MCF 10A (cell line): Measurements from ENCODE around the gene TCF12. TPM values are rescaled to one million over a fixed set of nuclear protein-coding genes. Genes with fewer than 3 reads are reported as not detected.

Source experiments
- BruUV-seq: library from RNA; stranded (reverse); fragments of 400-500 nt; replicated peaks from 2 replicates; lab custom pipeline; 2021; lab: Mats Ljungman, UMichigan
- CTCF ChIA-PET: fragments of 300-600 bp; sonication (Branson Sonifier 250); formaldehyde crosslinking; extraction: SDS; loops from one replicate; lab custom pipeline; 2021; ENCODE audit warnings: antibody characterized with exemption, inconsistent platforms; lab: Yijun Ruan, JAX
- POLR2A ChIA-PET: fragments of 300-600, 350-650 bp; sonication (Branson Sonifier 250); formaldehyde crosslinking; extraction: SDS; loops from one replicate; lab custom pipeline; 2020; ENCODE audit warnings: antibody characterized with exemption, inconsistent platforms; lab: Yijun Ruan, JAX
- DNase-seq: peaks from one replicate; pipeline ENCODE4 v3.0.0-alpha.2; 2018; ENCODE audit not compliant: unreplicated experiment
- H3K27ac Mint-ChIP-seq: one replicate; pipeline ENCODE4 v1.8.0; 2022; ENCODE audit warnings: mild to moderate bottlenecking, low read depth, mixed read lengths; ENCODE audit not compliant: unreplicated experiment
- H3K27me3 Mint-ChIP-seq: one replicate; pipeline ENCODE4 v1.8.0; 2022; ENCODE audit warnings: mixed read lengths; ENCODE audit not compliant: insufficient read depth, unreplicated experiment
- H3K36me3 Mint-ChIP-seq: one replicate; pipeline ENCODE4 v1.8.0; 2022; ENCODE audit warnings: mild to moderate bottlenecking, moderate library complexity, mixed read lengths; ENCODE audit not compliant: insufficient read depth, unreplicated experiment
- H3K4me1 Mint-ChIP-seq: one replicate; pipeline ENCODE4 v1.8.0; 2022; ENCODE audit warnings: mixed read lengths; ENCODE audit not compliant: insufficient read depth, unreplicated experiment
- H3K4me3 Mint-ChIP-seq: one replicate; pipeline ENCODE4 v1.8.0; 2022; ENCODE audit warnings: mild to moderate bottlenecking, moderate library complexity, mixed read lengths; ENCODE audit not compliant: unreplicated experiment
- H3K9me3 Mint-ChIP-seq: one replicate; pipeline ENCODE4 v1.8.0; 2022; ENCODE audit warnings: mixed read lengths; ENCODE audit not compliant: unreplicated experiment
- CTCF ChIP-seq: fragments of 200-600 bp; IDR thresholded peaks from one replicate; pipeline ENCODE4 v1.8.0; 2022; ENCODE audit warnings: antibody characterized with exemption, mild to moderate bottlenecking; ENCODE audit not compliant: unreplicated experiment
- intact Hi-C: fragments of 100-400 bp; cut with micrococcal nuclease; formaldehyde crosslinking; loops from 2 replicates; pipeline ENCODE4 v1.14.1; 2022
- total RNA-seq: library from RNA; stranded (reverse); gene quantifications from 2 replicates; pipeline ENCODE4 v1.2.3, GENCODE V29; 2022

Gene TCF12
- total RNA-seq, 1 experiment from 2014 or later, result 140 TPM

- intact Hi-C loops, result no loop called here
- no peak overlapping the region for H3K27ac Mint-ChIP-seq
- H3K27me3 Mint-ChIP-seq, result no peaks in the 10 kb centered on the region
- no peak for DNase-seq
- H3K4me1 Mint-ChIP-seq, result peaks cover 26% of the 10 kb centered on the region
- CTCF ChIA-PET, result interaction anchor here (0.9 kb wide), 1 partner anchor 12 kb away, joined by 3 read pairs; no protein-coding TSS in a partner anchor
- no peaks in the 10 kb centered on the region for H3K9me3 Mint-ChIP-seq
- POLR2A ChIA-PET, result interaction anchor here (0.7 to 1.2 kb wide), 4 partner anchors 11 to 138 kb away, joined by 3 to 4 read pairs (median 3); no protein-coding TSS in a partner anchor
- BruUV-seq, result no TSS peak
- no peaks in the 10 kb centered on the region for H3K36me3 Mint-ChIP-seq
- no peak for TF ChIP-seq CTCF
- H3K4me3 Mint-ChIP-seq, result no peak overlapping the region
Observed at GRCh38 chr15:56964182-56964581, 45.7 kb downstream of the TCF12 start.

GRCh38 chr15:56965231-56966013 is 47.0 kb downstream of the TCF12 start:
- POLR2A ChIA-PET, result interaction anchor here (0.7 to 0.9 kb wide), 2 partner anchors 120 to 1032 kb away, joined by 3 read pairs; no protein-coding TSS in a partner anchor
- BruUV-seq, result no TSS peak
- no peaks in the 10 kb centered on the region for H3K27me3 Mint-ChIP-seq
- H3K36me3 Mint-ChIP-seq, result no peaks in the 10 kb centered on the region
- TF ChIP-seq CTCF, result no peak
- H3K27ac Mint-ChIP-seq, result no peak overlapping the region
- H3K4me1 Mint-ChIP-seq, result peaks cover 33% of the 10 kb centered on the region
- H3K9me3 Mint-ChIP-seq, result no peaks in the 10 kb centered on the region
- no peak for DNase-seq
- intact Hi-C loops, result no loop called here
- CTCF ChIA-PET, result interaction anchor here (0.9 kb wide), 1 partner anchor 10 kb away, joined by 3 read pairs; no protein-coding TSS in a partner anchor
- no peak overlapping the region for H3K4me3 Mint-ChIP-seq

- H3K9me3 Mint-ChIP-seq, result no peaks in the 10 kb centered on the region
- intact Hi-C loops, result no loop called here
- H3K4me3 Mint-ChIP-seq, result no peak overlapping the region
- H3K36me3 Mint-ChIP-seq, result peaks cover 6% of the 10 kb centered on the region
- BruUV-seq, result no TSS peak
- H3K4me1 Mint-ChIP-seq, result peaks cover 33% of the 10 kb centered on the region
- POLR2A ChIA-PET, result interaction anchor here (0.6 to 0.9 kb wide), 2 partner anchors 7 to 8 kb away, joined by 3 read pairs; no protein-coding TSS in a partner anchor
- no peak for TF ChIP-seq CTCF
- no peak overlapping the region for H3K27ac Mint-ChIP-seq
- DNase-seq, result no peak
- H3K27me3 Mint-ChIP-seq, result no peaks in the 10 kb centered on the region
- CTCF ChIA-PET, result interaction anchor here (0.7 kb wide), 1 partner anchor 10 kb away, joined by 3 read pairs; no protein-coding TSS in a partner anchor
Observed at GRCh38 chr15:56967336-56967735, 48.9 kb downstream of the TCF12 start.

- intact Hi-C loops, result no loop called here
- DNase-seq, result no peak
- Mint-ChIP-seq H3K4me1 (peaks cover 30% of the 10 kb centered on the region), H3K4me3 (no peak overlapping the region), H3K27ac (no peak overlapping the region), H3K9me3 (no peaks in the 10 kb centered on the region), H3K27me3 (no peaks in the 10 kb centered on the region), H3K36me3 (peaks cover 6% of the 10 kb centered on the region)
- CTCF ChIA-PET, result no interaction called here
- POLR2A ChIA-PET, result no interaction called here
- no TSS peak for BruUV-seq
- no peak for TF ChIP-seq CTCF
Observed at GRCh38 chr15:56968256-56968655, 49.8 kb downstream of the TCF12 start.
